ENCODE results near the gene CHST12.
"Not testable (repeated sequence)": the region's sequence is repeated elsewhere in the genome, so short reads cannot be mapped to it uniquely, and the experiment has no call there.

CHST12 gene

DNA sequence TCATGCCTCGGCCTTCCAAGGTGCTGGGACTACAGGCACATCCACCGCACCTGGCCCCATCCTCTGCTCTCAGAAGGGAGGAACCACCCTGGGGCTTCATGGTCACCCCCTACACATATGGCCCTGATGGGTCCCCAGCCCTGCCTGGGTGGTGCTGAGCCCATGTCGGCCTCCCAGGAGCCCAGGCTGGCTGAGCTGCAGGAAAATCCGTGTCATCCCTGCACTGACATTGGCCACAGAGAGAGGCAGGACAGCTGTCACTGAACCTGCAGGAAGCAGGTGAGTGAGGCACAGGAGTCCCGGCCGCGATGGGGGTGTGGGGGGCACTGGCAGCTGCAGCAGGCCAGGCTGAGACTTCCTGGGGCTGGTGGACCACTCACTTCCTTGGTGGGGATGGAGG lies 64.8 kb downstream of the CHST12 start:
- H3K36me3 Mint-ChIP-seq (ENCODE audit: low read depth) = no peaks in the 10 kb centered on the region
- H3K4me1 Mint-ChIP-seq (ENCODE audit: low read depth) = peaks cover 3% of the 10 kb centered on the region
- no peak overlapping the region for H3K4me3 Mint-ChIP-seq
- H3K27ac Mint-ChIP-seq = no peak overlapping the region
- peaks cover 10% of the 10 kb centered on the region for H3K27me3 Mint-ChIP-seq
- H3K9me3 Mint-ChIP-seq = no peaks in the 10 kb centered on the region

DNA sequence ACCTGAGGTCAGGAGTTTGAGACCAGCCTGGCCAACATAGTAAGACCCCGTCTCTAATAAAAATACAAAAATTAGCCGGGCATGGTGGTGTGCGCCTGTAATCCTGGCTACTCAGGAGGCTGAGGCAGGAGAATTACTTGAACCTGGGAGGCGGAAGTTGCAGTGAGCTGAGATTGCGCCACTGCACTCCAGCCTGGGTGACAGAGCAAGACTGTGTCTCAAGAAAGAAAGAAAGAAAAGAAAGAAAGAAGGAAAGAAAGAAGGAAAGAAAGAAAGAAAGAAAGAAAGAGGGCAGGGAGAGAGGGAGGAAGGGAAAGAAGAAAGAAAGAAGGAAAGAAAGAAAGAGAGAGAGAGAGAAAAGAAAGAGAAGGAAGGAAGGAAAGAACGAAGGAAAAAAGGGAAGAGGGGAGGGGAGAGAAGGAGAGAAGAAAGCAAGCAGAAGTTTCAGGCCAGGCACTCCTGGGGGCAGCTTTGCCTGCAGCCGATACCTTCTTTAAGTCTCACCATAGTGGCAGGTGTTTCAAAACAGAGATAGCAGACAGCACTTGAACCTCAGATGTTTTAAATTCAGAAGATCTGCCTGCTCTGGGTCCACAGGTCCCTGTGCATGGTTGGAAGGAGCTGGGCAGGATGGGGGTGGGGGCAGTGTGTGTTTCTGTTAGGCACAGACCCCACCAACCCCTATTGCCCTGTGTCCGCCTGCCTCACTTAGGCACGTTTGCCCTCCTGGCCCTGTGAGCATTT lies 66.2 kb downstream of the CHST12 start:
- H3K4me3 Mint-ChIP-seq; H3K36me3 Mint-ChIP-seq (ENCODE audit: low read depth); H3K9me3 Mint-ChIP-seq; H3K4me1 Mint-ChIP-seq (ENCODE audit: low read depth): not testable (repeated sequence)
- H3K27me3 Mint-ChIP-seq = peaks cover 10% of the 10 kb centered on the region
- peak overlapping the region; percentile 26 for H3K27ac Mint-ChIP-seq

DNA sequence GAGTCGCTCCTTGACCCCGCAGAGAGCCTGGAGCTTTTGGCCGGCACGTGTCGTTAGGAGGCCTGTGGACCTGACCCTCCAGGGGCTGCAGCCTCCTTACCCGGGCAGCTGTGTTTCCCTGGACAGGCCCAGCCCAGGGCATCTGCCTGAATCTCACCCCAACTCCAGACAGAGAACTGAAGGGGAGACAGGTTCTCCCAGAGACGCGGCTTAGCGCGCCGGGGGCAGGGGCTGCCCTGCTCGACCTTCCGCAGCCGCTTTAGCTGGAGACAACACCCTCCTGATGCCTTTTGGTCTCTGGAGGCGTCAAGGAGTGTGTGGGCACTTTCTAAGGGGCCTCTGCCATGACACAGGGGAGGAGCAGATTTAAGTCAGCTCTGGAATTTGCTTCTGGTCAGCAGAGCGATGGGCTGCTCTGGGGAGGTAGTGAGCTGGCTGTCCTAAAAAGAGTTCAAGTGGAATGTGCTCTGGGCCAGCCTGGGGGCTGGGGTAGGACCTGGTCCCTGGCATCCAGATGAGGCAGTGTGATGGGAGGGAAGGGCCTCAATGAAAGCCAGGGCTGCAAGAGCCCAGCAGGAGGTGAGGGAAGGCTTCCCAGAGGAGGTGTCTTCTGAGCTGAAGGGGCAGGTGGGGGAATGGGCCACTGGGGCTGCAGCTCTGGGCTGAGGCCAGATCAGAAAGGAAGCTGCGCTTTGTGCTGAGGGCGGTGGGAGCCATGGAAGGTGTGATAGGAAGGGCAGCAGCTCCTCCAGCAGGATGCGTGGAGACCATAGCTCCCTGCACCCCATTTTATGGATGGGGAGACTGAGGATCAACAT lies 67.0 kb downstream of the CHST12 start:
- H3K9me3 Mint-ChIP-seq = no peaks in the 10 kb centered on the region
- no peak overlapping the region for H3K27ac Mint-ChIP-seq
- no peaks in the 10 kb centered on the region for H3K36me3 Mint-ChIP-seq (ENCODE audit: low read depth)
- H3K4me1 Mint-ChIP-seq (ENCODE audit: low read depth) = peaks cover 3% of the 10 kb centered on the region
- peaks cover 10% of the 10 kb centered on the region for H3K27me3 Mint-ChIP-seq
- H3K4me3 Mint-ChIP-seq = no peak overlapping the region

DNA sequence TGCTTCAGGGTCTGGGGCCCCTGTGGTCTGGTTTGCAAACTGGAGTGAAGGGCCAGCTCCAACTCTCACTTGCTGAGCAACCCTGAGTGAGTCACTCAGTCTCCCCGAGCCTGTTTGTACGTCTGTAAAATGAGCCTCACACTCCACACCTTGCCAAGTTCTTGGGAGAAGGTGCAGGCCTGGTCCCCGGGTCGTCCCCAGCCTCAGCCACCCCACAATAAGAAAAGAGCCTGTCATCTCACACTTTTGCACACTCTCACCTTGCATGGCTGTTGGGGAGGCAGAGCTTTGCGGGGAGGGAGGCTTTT lies 67.6 kb downstream of the CHST12 start:
- Mint-ChIP-seq H3K27ac (no peak overlapping the region), H3K27me3 (peaks cover 10% of the 10 kb centered on the region), H3K4me3 (no peak overlapping the region), H3K36me3 (ENCODE audit: low read depth) (no peaks in the 10 kb centered on the region), H3K9me3 (no peaks in the 10 kb centered on the region), H3K4me1 (ENCODE audit: low read depth) (peaks cover 3% of the 10 kb centered on the region)

DNA sequence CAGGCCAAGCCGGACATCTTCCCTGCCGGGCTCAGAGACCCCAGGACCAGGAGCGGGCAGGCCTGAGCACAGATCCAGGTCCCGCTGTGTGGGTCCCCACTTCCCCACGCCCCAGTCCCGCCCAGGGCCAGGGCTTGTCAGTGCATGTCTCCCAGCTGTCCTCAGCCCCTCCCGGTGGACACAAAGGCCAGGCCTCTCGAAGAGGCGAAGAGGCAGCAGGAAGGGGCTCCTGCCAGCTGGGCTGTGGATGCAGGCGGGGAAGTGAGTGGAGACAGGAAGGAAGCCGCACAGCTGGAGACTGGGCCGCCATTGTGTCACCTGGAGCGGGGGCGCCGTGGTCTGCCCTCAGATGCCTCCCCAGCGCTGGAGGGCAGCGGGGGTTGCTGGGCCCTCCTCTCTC lies 68.0 kb downstream of the CHST12 start:
- Mint-ChIP-seq H3K36me3 (ENCODE audit: low read depth) (no peaks in the 10 kb centered on the region), H3K27me3 (peaks cover 10% of the 10 kb centered on the region), H3K27ac (no peak overlapping the region), H3K9me3 (no peaks in the 10 kb centered on the region), H3K4me3 (no peak overlapping the region), H3K4me1 (ENCODE audit: low read depth) (peaks cover 3% of the 10 kb centered on the region)

DNA sequence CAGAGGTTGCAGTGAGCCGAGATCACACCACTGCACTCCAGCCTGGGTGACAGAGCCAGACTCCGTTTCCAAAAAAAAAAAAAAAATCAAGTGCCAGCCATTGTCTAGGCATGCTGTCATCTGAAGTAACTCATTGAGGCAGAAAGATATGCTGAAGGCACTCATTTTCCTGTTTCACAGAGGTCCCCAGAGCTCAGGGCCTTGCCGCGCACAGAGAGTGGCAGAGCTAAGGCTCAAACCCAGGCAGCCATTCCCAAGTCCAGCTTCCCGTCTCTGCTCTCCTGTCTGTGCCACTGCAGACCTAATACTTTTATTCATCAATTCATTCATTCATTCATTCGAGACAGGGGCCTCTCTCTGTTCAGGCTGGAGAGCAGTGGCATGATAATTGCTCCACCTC lies 69.3 kb downstream of the CHST12 start:
- peaks cover 10% of the 10 kb centered on the region for H3K27me3 Mint-ChIP-seq
- H3K9me3 Mint-ChIP-seq = no peaks in the 10 kb centered on the region
- H3K27ac Mint-ChIP-seq = no peak overlapping the region
- no peaks in the 10 kb centered on the region for H3K36me3 Mint-ChIP-seq (ENCODE audit: low read depth)
- H3K4me1 Mint-ChIP-seq (ENCODE audit: low read depth) = peaks cover 3% of the 10 kb centered on the region
- no peak overlapping the region for H3K4me3 Mint-ChIP-seq

DNA sequence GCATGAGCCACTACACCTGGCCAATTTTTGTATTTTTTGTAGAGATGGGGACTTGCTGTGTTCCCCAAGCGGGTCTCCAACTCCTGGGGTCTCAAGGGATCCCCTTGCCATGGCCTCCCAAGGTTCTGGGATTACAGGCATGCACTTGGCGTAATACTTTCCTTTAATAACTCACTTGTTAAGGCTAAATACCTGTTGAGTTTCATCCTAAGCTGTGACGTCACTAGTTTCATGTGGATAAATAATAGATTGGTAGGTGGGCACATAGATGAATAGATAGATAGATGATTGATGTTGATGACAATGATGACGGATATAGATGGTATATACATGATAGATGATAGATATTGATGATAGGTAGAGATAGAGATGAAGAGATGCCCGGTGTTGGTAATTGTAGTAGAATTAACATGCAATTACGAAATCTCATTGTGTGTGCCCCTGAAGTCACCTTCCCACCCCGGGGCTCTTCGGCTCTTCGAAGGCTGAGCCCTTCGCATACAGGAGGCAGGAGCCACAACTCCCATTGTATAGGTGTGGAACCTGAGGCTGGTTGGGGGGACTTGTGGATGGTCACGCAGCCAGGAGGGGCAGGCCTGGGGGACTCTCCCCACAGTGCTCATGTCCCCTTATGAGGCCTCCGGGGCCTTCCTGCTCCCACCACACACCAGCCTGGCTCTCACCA lies 70.2 kb downstream of the CHST12 start:
- Mint-ChIP-seq H3K4me1 (ENCODE audit: low read depth) (peaks cover 3% of the 10 kb centered on the region), H3K27ac (no peak overlapping the region), H3K4me3 (no peak overlapping the region), H3K27me3 (peaks cover 10% of the 10 kb centered on the region), H3K9me3 (no peaks in the 10 kb centered on the region), H3K36me3 (ENCODE audit: low read depth) (no peaks in the 10 kb centered on the region)

DNA sequence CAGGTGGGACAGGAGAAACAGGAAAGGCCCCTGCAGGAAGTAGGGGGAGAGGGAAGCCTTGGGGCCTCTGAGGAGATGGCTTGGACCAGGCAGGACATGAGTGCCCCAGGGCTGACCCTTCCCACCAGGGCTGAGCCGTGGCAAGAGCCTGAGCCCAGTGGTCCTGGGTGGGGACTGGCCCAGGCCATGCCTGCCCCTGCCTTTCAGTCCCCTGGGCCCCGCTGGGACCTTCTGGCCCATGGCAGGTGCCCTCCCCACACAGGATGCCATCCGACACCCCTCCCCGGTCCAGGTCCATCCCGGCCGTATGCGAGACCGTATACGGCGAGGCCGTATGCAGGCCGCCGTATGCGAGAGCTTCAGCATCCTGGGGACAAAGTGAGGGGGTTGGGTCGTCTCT lies 70.8 kb downstream of the CHST12 start:
- Mint-ChIP-seq H3K27ac (no peak overlapping the region), H3K27me3 (peaks cover 7% of the 10 kb centered on the region), H3K4me1 (ENCODE audit: low read depth) (no peaks in the 10 kb centered on the region), H3K4me3 (no peak overlapping the region), H3K9me3 (no peaks in the 10 kb centered on the region), H3K36me3 (ENCODE audit: low read depth) (no peaks in the 10 kb centered on the region)

DNA sequence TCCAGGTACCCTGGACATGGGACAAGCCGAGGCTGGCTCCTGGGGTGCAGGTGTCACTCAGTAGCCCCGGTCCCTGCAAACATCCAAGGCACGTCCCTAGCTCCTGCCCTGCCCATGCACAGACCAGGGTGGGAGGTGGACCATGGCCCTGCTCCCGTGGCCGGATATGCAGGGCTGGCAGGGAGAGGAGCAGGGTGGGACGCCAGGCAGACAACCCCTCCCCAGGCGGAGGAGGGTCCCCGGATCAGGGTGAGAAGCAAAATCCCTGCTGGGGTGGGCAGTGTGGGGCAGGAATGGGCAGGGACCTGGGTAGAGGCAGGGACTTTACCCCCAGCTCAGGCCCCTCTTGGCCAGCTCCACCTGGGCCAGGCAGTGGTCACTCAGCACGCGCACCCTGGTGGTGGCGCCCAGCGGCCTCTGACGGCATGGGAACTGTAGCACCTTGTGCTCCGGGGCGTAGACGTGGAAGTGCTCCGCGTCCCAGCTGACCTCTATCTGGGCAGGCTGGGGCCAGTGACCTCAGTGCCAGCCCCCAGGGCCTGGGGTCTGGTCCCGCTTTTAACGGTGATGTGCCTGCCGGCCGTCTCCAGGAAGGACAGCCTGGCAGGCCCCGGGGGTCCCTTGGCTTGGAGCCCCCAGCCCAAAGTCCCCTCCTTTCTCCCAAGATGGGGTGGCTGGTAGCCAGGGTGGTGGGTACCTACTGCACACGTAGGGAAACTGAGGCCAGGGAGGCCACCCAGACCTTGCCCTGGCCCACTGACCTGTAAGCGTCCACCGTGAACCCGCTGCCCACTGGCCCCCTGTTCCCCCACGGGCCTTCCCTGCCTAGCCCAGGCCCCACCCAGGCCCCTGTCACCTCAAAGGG lies 71.6 kb downstream of the CHST12 start:
- Mint-ChIP-seq H3K4me3 (no peak overlapping the region), H3K4me1 (ENCODE audit: low read depth) (no peaks in the 10 kb centered on the region), H3K27me3 (peaks cover 3% of the 10 kb centered on the region), H3K36me3 (ENCODE audit: low read depth) (no peaks in the 10 kb centered on the region), H3K9me3 (no peaks in the 10 kb centered on the region), H3K27ac (no peak overlapping the region)

DNA sequence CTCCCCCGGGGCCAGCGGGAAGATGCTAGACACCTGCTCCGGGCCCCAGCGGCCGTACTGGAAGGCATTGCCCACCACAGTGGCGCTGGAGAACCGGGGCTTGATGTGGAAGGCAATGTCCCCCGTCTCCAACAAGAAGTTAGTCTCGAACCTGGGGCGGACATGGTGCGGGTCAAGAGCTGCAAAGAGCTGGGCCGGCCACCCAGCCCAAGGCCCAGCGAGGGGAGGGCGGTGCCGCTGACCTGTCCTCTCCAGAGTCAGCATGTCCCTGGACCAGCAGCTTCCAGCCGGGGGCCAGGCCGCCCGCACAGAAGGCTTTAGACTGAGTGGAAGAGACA lies 72.2 kb downstream of the CHST12 start:
- no peak overlapping the region for H3K4me3 Mint-ChIP-seq
- no peaks in the 10 kb centered on the region for H3K4me1 Mint-ChIP-seq (ENCODE audit: low read depth)
- no peaks in the 10 kb centered on the region for H3K9me3 Mint-ChIP-seq
- no peaks in the 10 kb centered on the region for H3K36me3 Mint-ChIP-seq (ENCODE audit: low read depth)
- no peak overlapping the region for H3K27ac Mint-ChIP-seq
- no peaks in the 10 kb centered on the region for H3K27me3 Mint-ChIP-seq

DNA sequence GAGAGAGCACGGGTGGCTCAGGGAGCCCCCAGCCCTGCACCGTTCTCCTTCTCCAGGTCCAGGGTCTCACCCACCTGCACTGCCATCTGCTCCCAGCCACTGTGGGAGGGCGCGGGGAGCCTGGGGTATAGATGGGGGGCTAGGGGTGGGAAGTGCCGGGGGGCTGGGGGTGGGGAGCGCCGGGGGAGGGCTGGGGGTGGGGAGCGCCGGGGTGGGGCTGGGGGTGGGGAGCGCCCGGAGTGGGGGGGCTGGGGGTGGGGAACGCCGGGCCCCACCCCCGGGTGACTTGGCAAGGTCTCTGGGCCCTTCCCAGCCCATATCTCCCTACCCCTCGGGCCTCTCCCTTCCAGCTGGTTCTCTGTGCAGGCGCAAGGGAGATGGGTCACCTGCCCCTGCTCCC lies 72.9 kb downstream of the CHST12 start, which contains the start of gene GRIFIN:
Gene GRIFIN, minus strand, starts transcription at position 101 of the 400 bp plus-strand sequence. Its CDS starts 15 bp downstream, at position 86.
- Mint-ChIP-seq H3K4me3 (no peak within 1 kb of the TSS), H3K27ac (no peak within 1 kb of the TSS), H3K9me3 (no peaks in the 10 kb centered on the region), H3K27me3 (no peaks in the 10 kb centered on the region), H3K4me1 (ENCODE audit: low read depth) (no peaks in the 10 kb centered on the region), H3K36me3 (ENCODE audit: low read depth) (no peaks in the 10 kb centered on the region)

DNA sequence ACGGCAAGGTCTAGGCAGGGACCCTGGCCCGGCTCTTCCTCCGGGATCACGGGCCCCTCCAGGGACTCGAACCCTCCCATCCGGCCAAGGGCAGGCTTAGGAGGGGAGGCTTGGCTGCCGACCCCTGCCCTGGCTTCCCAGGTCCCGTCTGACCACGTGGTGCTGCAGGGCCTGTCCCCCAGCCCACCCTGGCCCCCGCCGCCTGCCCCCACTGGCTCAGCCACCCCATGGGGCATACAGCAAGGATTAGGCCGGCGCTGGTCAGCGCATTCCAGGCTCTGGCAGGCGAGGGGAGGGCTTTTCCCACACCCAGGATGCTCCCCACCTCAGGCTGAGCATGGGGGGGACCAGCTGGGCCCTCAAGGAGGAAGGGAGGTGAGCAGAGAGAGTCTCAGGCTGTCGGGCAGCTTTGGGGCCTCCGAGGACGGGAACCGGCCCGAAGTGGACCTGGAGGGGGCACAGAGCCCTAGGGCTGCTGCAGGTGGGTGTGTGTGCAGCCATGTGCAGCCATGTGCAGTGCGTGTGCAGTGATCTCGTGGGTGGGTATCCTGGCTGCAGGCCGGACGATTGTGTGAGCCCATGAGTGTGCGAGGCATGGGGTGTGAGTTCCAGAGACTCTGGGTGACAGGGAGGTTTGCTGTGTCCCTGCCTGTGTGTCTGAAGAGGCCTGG lies 73.5 kb downstream of the CHST12 start:
- Mint-ChIP-seq H3K4me1 (ENCODE audit: low read depth) (no peaks in the 10 kb centered on the region), H3K9me3 (no peaks in the 10 kb centered on the region), H3K27ac (no peak overlapping the region), H3K27me3 (no peaks in the 10 kb centered on the region), H3K36me3 (ENCODE audit: low read depth) (no peaks in the 10 kb centered on the region), H3K4me3 (no peak overlapping the region)

DNA sequence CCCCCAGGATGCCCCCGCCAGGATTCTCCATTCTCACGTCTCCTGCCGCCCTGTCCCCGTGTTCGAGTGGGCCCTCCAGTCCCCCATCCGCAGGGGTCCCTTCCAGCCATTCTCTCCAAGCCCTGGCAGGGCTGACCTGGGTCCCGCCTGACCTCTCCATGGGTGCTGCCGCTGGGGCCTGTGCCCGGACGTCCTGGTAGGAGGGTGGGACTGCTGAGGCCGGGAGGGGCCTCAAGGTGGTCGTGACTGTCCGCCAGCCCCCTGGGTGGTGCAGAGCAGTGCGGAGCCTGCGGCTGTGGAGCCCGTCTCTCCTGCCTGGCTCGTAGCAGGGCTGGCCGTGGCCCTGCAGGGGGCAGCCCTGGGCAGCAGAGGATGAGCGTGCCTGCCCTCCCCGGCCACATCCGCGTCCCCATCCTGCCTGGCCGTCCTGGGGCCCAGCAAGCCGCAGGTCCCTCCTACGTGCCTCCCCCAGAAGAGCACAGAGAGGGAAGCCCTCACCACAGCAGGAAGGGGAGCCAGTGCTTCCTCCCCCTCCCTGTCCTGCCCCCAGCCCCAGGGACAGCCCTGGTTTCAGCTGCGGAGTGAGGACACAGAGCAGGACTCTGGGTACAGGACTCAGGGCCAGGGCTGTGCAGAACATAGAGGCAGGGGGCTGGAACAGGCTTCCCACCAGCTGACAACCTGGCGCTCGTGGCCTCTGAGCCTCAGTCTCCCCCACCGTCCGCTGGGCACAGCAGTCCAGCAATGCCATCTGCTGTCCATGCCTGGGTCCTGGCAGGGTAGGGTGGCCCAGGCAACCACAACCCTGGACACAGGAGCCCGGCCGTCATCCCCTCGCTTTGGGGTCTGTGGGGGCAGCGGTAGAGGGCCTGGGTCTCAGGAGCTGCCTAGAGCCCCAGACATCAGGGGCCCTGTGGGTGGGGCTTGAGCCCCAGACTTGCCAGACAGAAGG lies 74.3 kb downstream of the CHST12 start:
- Mint-ChIP-seq H3K27ac (no peak overlapping the region), H3K36me3 (ENCODE audit: low read depth) (no peaks in the 10 kb centered on the region), H3K4me3 (no peak overlapping the region), H3K27me3 (no peaks in the 10 kb centered on the region), H3K9me3 (no peaks in the 10 kb centered on the region), H3K4me1 (ENCODE audit: low read depth) (no peaks in the 10 kb centered on the region)

All from stimulated activated naive CD8-positive, alpha-beta T cell treated with anti-CD3 and anti-CD28 coated beads, Interleukin-15, Interleukin-2, amounts not matched to agents 100 ng/mL and 50 ng/mL, for 24 hours (primary cell).